ENCODE measurements around the gene RTL1. TPM values are rescaled to one million over a fixed set of nuclear protein-coding genes. Genes with fewer than 3 reads are reported as not detected.

RTL1 gene
- total and polyA plus RNA-seq, 10 of the 15 experiments (the other 5 are each of a cell fraction or from before 2014, with no cell fraction given): not detected

DNA sequence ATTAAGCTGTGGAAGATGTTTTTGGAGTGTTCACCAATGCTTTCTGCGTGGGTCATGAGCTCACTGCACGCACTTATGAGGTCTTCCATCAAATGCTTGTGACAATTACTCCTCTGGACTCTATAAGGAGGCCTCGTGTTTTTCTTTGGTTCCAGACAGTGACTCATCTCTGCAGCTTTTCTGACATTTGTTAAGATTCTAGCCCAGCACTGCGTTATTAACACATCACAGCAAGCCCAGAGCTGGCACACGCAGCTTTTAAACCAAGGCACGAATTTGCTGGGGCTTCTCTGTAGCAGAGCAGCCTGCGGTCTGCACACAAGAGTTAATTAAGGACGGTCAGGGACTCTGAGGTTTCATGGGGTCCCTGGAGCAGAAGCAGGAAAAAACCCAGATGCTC, 60.7 kb downstream of the RTL1 start:
- Histone ChIP-seq H3K4me2 (ENCODE audit: control insufficient read depth, insufficient read depth) (no peak overlapping the region), H3K4me1 (ENCODE audit: control insufficient read depth, insufficient read depth, low read length) (no peaks in the 10 kb centered on the region), H3K9ac (ENCODE audit: control insufficient read depth, insufficient read depth, low read length) (no peak overlapping the region), H3K27ac (ENCODE audit: control insufficient read depth, insufficient read depth) (no peak overlapping the region), H3K9me3 (replicated peaks; ENCODE audit: control insufficient read depth, insufficient read depth, low read length) (no peaks in the 10 kb centered on the region), H2AFZ (ENCODE audit: control insufficient read depth, low read depth, low read length) (no peak overlapping the region), H3K4me3 (no peak overlapping the region), H4K20me1 (ENCODE audit: control insufficient read depth, insufficient read depth) (no peaks in the 10 kb centered on the region), H3K36me3 (ENCODE audit: control insufficient read depth in 2 of 2, insufficient read depth in 2 of 2, low read length in 1 of 2) (no peaks in the 10 kb centered on the region), H3K79me2 (ENCODE audit: control insufficient read depth, insufficient read depth, low read length) (no peaks in the 10 kb centered on the region), H3K27me3 (replicated peaks in 1 of 2; ENCODE audit: control insufficient read depth in 2 of 2, insufficient read depth in 2 of 2, low read length in 1 of 2) (no peaks in the 10 kb centered on the region)
- BruUV-seq (replicated peaks): no TSS peak
- intact Hi-C loops (cut with micrococcal nuclease; ENCODE audit: unreplicated experiment): no loop called here
- ATAC-seq (no peak), FAIRE-seq (no peak), DNase-seq (ENCODE audit: low read depth, low spot score) (no peak)
- in situ Hi-C loops (cut with MboI): no loop called here
- 17% methylated on average over 8 of the region's 8 CpGs for WGBS (ENCODE audit: insufficient coverage, insufficient replicate concordance, low lambda C conversion rate, missing lambda C conversion rate)
- TF ChIP-seq NFYA (IDR thresholded peaks at IDR 0.05; ENCODE audit: borderline replicate concordance, low read depth, low read length): no peak
- no peak for TF ChIP-seq RAD21 (IDR thresholded peaks at IDR 0.05; ENCODE audit: insufficient read depth, low read depth, low read length)
- ChIA-PET SMC1A (ENCODE audit: uncharacterized antibody, unreplicated experiment) (no interaction called here), CTCF (interaction anchor here (1.0 kb wide), 1 partner anchor 10 kb away, joined by 3 read pairs; no protein-coding TSS in a partner anchor), RAD21 (ENCODE audit: unreplicated experiment) (no interaction called here), POLR2A (no interaction called here)

DNA sequence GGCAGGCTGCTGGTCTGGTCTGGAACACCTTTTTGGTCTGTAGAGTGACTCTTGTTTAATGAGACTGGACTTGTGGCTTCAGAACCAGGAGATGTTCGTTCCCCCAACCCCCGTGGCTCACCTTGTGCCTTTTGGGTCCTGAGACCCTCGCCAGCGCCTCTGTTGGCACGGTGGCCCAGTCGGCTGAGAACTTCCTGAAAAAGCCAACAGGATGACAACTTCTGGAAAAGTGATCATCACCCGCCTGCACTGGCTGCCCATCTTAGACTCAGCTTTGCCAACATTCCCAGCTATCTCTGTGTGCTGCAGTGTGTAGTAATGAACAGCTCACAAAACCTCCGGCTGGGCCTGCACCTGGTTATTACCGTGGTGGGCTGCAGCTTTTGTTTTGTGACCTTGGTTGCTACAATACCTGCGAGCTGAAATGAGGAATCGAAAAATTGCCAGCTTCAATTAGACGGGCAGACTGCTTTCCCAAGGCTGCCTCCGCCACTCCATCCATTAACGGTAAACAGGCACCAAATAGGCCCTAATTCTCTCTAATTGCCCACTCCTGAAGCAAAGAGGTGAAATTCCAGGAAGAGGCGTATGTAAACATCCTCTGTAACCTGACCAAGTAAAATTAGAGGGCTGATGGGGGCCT, 61.6 kb downstream of the RTL1 start:
- Histone ChIP-seq H2AFZ (ENCODE audit: control insufficient read depth, low read depth, low read length) (no peak overlapping the region), H3K9ac (ENCODE audit: control insufficient read depth, insufficient read depth, low read length) (no peak overlapping the region), H3K4me3 (no peak overlapping the region), H4K20me1 (ENCODE audit: control insufficient read depth, insufficient read depth) (no peaks in the 10 kb centered on the region), H3K4me1 (ENCODE audit: control insufficient read depth, insufficient read depth, low read length) (no peaks in the 10 kb centered on the region), H3K36me3 (ENCODE audit: control insufficient read depth in 2 of 2, insufficient read depth in 2 of 2, low read length in 1 of 2) (no peaks in the 10 kb centered on the region), H3K27ac (ENCODE audit: control insufficient read depth, insufficient read depth) (no peak overlapping the region), H3K9me3 (replicated peaks; ENCODE audit: control insufficient read depth, insufficient read depth, low read length) (no peaks in the 10 kb centered on the region), H3K79me2 (ENCODE audit: control insufficient read depth, insufficient read depth, low read length) (no peaks in the 10 kb centered on the region), H3K27me3 (replicated peaks in 1 of 2; ENCODE audit: control insufficient read depth in 2 of 2, insufficient read depth in 2 of 2, low read length in 1 of 2) (no peaks in the 10 kb centered on the region), H3K4me2 (ENCODE audit: control insufficient read depth, insufficient read depth) (no peak overlapping the region)
- DNase-seq (ENCODE audit: low read depth, low spot score) (no peak), ATAC-seq (no peak), FAIRE-seq (no peak)
- SMC1A ChIA-PET (ENCODE audit: uncharacterized antibody, unreplicated experiment): no interaction called here
- CTCF ChIA-PET: interaction anchor here (1.0 kb wide), 1 partner anchor 10 kb away, joined by 3 read pairs; no protein-coding TSS in a partner anchor
- POLR2A ChIA-PET: no interaction called here
- intact Hi-C loops (cut with micrococcal nuclease; ENCODE audit: unreplicated experiment) (no loop called here), in situ Hi-C loops (cut with MboI) (no loop called here)
- RAD21 ChIA-PET (ENCODE audit: unreplicated experiment): no interaction called here
- TF ChIP-seq POU2F2 (IDR thresholded peaks at IDR 0.05; ENCODE audit: borderline replicate concordance, low read depth, low read length) (no peak), CBX5 (IDR thresholded peaks at IDR 0.05; ENCODE audit: low read depth) (no peak), SMARCA5 (IDR thresholded peaks at IDR 0.05) (no peak), CBX3 (IDR thresholded peaks at IDR 0.05; ENCODE audit: borderline replicate concordance, low read depth) (no peak), SREBF1 (IDR thresholded peaks at IDR 0.05; ENCODE audit: low read length) (no peak), YBX1 (IDR thresholded peaks at IDR 0.05) (no peak)
- TF ChIP-seq, protein P1, sequence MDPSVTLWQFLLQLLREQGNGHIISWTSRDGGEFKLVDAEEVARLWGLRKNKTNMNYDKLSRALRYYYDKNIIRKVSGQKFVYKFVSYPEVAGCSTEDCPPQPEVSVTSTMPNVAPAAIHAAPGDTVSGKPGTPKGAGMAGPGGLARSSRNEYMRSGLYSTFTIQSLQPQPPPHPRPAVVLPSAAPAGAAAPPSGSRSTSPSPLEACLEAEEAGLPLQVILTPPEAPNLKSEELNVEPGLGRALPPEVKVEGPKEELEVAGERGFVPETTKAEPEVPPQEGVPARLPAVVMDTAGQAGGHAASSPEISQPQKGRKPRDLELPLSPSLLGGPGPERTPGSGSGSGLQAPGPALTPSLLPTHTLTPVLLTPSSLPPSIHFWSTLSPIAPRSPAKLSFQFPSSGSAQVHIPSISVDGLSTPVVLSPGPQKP (IDR thresholded peaks at IDR 0.05; ENCODE audit: low read depth, low read length): no peak
- TF ChIP-seq, protein P2, sequence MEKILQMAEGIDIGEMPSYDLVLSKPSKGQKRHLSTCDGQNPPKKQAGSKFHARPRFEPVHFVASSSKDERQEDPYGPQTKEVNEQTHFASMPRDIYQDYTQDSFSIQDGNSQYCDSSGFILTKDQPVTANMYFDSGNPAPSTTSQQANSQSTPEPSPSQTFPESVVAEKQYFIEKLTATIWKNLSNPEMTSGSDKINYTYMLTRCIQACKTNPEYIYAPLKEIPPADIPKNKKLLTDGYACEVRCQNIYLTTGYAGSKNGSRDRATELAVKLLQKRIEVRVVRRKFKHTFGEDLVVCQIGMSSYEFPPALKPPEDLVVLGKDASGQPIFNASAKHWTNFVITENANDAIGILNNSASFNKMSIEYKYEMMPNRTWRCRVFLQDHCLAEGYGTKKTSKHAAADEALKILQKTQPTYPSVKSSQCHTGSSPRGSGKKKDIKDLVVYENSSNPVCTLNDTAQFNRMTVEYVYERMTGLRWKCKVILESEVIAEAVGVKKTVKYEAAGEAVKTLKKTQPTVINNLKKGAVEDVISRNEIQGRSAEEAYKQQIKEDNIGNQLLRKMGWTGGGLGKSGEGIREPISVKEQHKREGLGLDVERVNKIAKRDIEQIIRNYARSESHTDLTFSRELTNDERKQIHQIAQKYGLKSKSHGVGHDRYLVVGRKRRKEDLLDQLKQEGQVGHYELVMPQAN (conservative IDR thresholded peaks at IDR 0.05): no peak
- TF ChIP-seq, protein P3, sequence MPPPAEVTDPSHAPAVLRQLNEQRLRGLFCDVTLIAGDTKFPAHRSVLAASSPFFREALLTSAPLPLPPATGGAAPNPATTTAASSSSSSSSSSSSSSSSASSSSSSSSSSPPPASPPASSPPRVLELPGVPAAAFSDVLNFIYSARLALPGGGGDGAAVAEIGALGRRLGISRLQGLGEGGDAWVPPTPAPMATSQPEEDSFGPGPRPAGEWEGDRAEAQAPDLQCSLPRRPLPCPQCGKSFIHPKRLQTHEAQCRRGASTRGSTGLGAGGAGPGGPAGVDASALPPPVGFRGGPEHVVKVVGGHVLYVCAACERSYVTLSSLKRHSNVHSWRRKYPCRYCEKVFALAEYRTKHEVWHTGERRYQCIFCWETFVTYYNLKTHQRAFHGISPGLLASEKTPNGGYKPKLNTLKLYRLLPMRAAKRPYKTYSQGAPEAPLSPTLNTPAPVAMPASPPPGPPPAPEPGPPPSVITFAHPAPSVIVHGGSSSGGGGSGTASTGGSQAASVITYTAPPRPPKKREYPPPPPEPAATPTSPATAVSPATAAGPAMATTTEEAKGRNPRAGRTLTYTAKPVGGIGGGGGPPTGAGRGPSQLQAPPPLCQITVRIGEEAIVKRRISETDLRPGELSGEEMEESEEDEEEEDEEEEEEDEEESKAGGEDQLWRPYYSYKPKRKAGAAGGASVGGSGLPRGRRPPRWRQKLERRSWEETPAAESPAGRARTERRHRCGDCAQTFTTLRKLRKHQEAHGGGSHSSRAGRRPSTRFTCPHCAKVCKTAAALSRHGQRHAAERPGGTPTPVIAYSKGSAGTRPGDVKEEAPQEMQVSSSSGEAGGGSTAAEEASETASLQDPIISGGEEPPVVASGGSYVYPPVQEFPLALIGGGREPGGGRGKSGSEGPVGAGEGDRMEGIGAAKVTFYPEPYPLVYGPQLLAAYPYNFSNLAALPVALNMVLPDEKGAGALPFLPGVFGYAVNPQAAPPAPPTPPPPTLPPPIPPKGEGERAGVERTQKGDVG (CRISPR knock-in tag; IDR thresholded peaks at IDR 0.05): no peak
- WGBS (ENCODE audit: insufficient coverage, insufficient replicate concordance, low lambda C conversion rate, missing lambda C conversion rate): 35% methylated on average over 15 of the region's 15 CpGs
- no TSS peak for BruUV-seq (replicated peaks)

All from GM12878 (cell line).